Stomach (tissue), 4 donors: ENCODE results near the gene NOSTRIN.

Experiments
- EP300 ChIP-seq: sonication (generic); formaldehyde crosslinking; IDR thresholded peaks from one replicate; pipeline ENCODE4 v1.6.1; 2017; ENCODE audit warnings: antibody characterized with exemption
- POLR2A ChIP-seq, 4 donors: fragments of 450-650 bp; IDR thresholded peaks; one replicate each; pipeline ENCODE4 v1.6.1; 2016; ENCODE audit warnings: antibody characterized with exemption in 4 of 4, control low read depth in 2 of 4, mild to moderate bottlenecking in 1 of 4, moderate library complexity in 1 of 4
- TF ChIP-seq, protein P1 (sequence below), 7 experiments: fragments of 450-650 bp in 4 of 7; fragments of 200-600 bp in 3 of 7; sonication (generic) in 3 of 7; IDR thresholded peaks; one replicate each; pipeline ENCODE4 v1.5.1; 2016 to 2019; ENCODE audit warnings: antibody characterized with exemption in 7 of 7, control low read depth in 2 of 7, mild to moderate bottlenecking in 1 of 7

DNA sequence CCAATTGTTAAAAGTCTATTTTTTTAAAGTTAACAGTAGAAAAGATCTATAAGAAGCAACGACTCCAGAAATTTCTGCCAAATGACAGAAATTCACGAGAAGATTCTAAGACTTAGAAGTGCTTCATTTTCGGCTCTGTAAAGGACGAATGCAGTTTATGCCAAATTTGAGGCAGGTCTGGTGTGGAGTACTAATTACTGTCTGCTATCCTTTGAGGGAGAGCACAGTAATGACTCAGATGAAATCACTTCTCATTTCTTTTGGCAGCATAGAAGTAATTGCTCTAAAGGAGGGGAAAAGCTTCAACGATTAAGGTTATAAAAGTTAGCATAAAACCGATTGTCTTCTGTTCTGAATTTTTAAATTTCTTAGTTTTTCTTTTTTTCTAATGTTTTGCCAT, 110.0 kb downstream of the NOSTRIN start:
- TF ChIP-seq, protein P1, sequence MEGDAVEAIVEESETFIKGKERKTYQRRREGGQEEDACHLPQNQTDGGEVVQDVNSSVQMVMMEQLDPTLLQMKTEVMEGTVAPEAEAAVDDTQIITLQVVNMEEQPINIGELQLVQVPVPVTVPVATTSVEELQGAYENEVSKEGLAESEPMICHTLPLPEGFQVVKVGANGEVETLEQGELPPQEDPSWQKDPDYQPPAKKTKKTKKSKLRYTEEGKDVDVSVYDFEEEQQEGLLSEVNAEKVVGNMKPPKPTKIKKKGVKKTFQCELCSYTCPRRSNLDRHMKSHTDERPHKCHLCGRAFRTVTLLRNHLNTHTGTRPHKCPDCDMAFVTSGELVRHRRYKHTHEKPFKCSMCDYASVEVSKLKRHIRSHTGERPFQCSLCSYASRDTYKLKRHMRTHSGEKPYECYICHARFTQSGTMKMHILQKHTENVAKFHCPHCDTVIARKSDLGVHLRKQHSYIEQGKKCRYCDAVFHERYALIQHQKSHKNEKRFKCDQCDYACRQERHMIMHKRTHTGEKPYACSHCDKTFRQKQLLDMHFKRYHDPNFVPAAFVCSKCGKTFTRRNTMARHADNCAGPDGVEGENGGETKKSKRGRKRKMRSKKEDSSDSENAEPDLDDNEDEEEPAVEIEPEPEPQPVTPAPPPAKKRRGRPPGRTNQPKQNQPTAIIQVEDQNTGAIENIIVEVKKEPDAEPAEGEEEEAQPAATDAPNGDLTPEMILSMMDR (IDR thresholded peaks at IDR 0.05), result no peak
- TF ChIP-seq POLR2A (IDR thresholded peaks at IDR 0.05) (no peak), EP300 (no peak)
